HCT116 (cell line): ENCODE measurements around the gene SCARB1. TPM values are rescaled to one million over a fixed set of nuclear protein-coding genes. Genes with fewer than 3 reads are reported as not detected.

ENCODE experiments used
- ATAC-seq: fragments of 200-7000 bp; cut with Tn5 transposase; 2 replicates; pipeline ENCODE4 v1.9.1; 2020; ENCODE audit warnings: mild to moderate bottlenecking, moderate library complexity
- BruUV-seq: library from RNA; stranded (reverse); fragments of 400-500 nt; replicated peaks from 2 replicates; lab custom pipeline; 2021; lab: Mats Ljungman, UMichigan
- CTCF ChIA-PET: fragments of 300-600 bp; sonication (Branson Sonifier 250); formaldehyde crosslinking; loops from one replicate; lab custom pipeline; 2021; ENCODE audit warnings: antibody characterized with exemption; lab: Charles Lee
- POLR2A ChIA-PET: fragments of 300-600, 350-600 bp; sonication (Branson Sonifier 250); formaldehyde crosslinking; loops from one replicate; lab custom pipeline; 2021; ENCODE audit warnings: antibody characterized with exemption; lab: Charles Lee
- RAD21 ChIA-PET, 2 experiments: fragments of 300-600 bp; sonication (Branson Sonifier 250); formaldehyde crosslinking; loops; one replicate each; lab custom pipeline; 2023; ENCODE audit warnings: low total read pairs in 2 of 2; ENCODE audit not compliant: uncharacterized antibody in 2 of 2, unreplicated experiment in 2 of 2, low non-redundant PET in 1 of 2; lab: Charles Lee
- DNase-seq: peaks from one replicate; pipeline ENCODE4 v3.0.0-alpha.2; 2010; ENCODE audit warnings: low read depth, low spot score
- H2AFZ ChIP-seq: fragments of 200-600 bp; shearing (Covaris generic), sonication (generic); 2 replicates; pipeline ENCODE4 v1.6.1; 2017; ENCODE audit warnings: low read depth, mixed run types, mixed read lengths, antibody characterized with exemption, low read length; ENCODE audit not compliant: poor library complexity, severe bottlenecking
- H3K27ac ChIP-seq: 2 replicates; pipeline ENCODE4 v1.5.1; 2012; ENCODE audit warnings: low read depth, low read length
- H3K27me3 ChIP-seq: fragments of 200-600 bp; sonication (generic); 2 replicates; pipeline ENCODE4 v1.6.1; 2016; ENCODE audit warnings: mixed run types, low read length, mixed read lengths; ENCODE audit not compliant: insufficient read depth
- H3K36me3 ChIP-seq, 2 experiments: fragments of 200-500 bp in 1 of 2; fragments of 200-600 bp in 1 of 2; sonication (Bioruptor generic) in 1 of 2; sonication (generic) in 1 of 2; 2 replicates each; pipeline versions ENCODE4 v1.5.1 to v1.6.1; 2014 to 2016; ENCODE audit warnings: low read length in 2 of 2, inconsistent platforms in 1 of 2, mixed read lengths in 1 of 2, mixed run types in 1 of 2; ENCODE audit not compliant: insufficient read depth in 2 of 2, control insufficient read depth in 1 of 2
- H3K4me1 ChIP-seq, 2 experiments: fragments of 200-600 bp in 1 of 2; sonication (generic) in 1 of 2; 2 replicates each; pipeline versions ENCODE4 v1.5.1 to v1.6.1; 2012 to 2017; ENCODE audit warnings: low read length in 2 of 2, inconsistent platforms in 1 of 2, mild to moderate bottlenecking in 1 of 2, mixed read lengths in 1 of 2, mixed run types in 1 of 2, moderate library complexity in 1 of 2; ENCODE audit not compliant: insufficient read depth in 2 of 2, control insufficient read depth in 1 of 2
- H3K4me2 ChIP-seq: fragments of 200-600 bp; sonication (generic); 2 replicates; pipeline ENCODE4 v1.6.1; 2017; ENCODE audit warnings: mixed run types, low read length, mixed read lengths
- H3K4me3 ChIP-seq, 2 experiments: fragments of 200-600 bp in 1 of 2; sonication (generic) in 1 of 2; replicated peaks in 1 of 2; 2 replicates each; pipeline ENCODE4 v1.5.1; 2011 to 2016; ENCODE audit warnings: low read length in 2 of 2, control low read depth in 1 of 2, low read depth in 1 of 2, mild to moderate bottlenecking in 1 of 2, mixed read lengths in 1 of 2, mixed run types in 1 of 2
- H3K79me2 ChIP-seq: fragments of 200-600 bp; sonication (generic); 2 replicates; pipeline ENCODE4 v1.6.1; 2017; ENCODE audit warnings: mild to moderate bottlenecking, mixed run types, low read length, moderate library complexity, mixed read lengths; ENCODE audit not compliant: insufficient read depth
- H3K9ac ChIP-seq: fragments of 200-600 bp; sonication (generic); 2 replicates; pipeline ENCODE4 v1.6.1; 2016; ENCODE audit warnings: low read length, mixed read lengths
- H3K9me2 ChIP-seq: fragments of 200-600 bp; sonication (generic), shearing (Covaris generic); 2 replicates; pipeline ENCODE4 v1.6.1; 2017; ENCODE audit warnings: mixed run types, mild to moderate bottlenecking, moderate library complexity; ENCODE audit not compliant: insufficient read depth
- H3K9me3 ChIP-seq, 2 experiments: fragments of 200-500 bp in 1 of 2; fragments of 200-600 bp in 1 of 2; sonication (Bioruptor generic) in 1 of 2; sonication (generic) in 1 of 2; 2 replicates each; pipeline ENCODE4 v1.6.1; 2014 to 2017; ENCODE audit warnings: low read length in 2 of 2, mixed read lengths in 2 of 2, inconsistent platforms in 1 of 2, low read depth in 1 of 2, mild to moderate bottlenecking in 1 of 2, mixed run types in 1 of 2, moderate library complexity in 1 of 2; ENCODE audit not compliant: control insufficient read depth in 1 of 2, insufficient read depth in 1 of 2
- H4K20me1 ChIP-seq: fragments of 200-600 bp; sonication (generic), shearing (Covaris generic); 2 replicates; pipeline ENCODE4 v1.6.1; 2017; ENCODE audit warnings: mixed run types, mild to moderate bottlenecking, moderate library complexity; ENCODE audit not compliant: insufficient read depth
- EGR1 ChIP-seq: IDR thresholded peaks from 2 replicates; pipeline ENCODE4 v1.6.1; 2012; ENCODE audit warnings: low read depth
- ELF1 ChIP-seq: IDR thresholded peaks from 2 replicates; pipeline ENCODE4 v1.6.1; 2012; ENCODE audit warnings: low read depth, borderline replicate concordance
- EZH2 ChIP-seq: fragments of 200-600 bp; sonication (generic); IDR thresholded peaks from 2 replicates; pipeline ENCODE4 v1.6.1; 2017; ENCODE audit warnings: antibody characterized with exemption, mixed run types
- REST ChIP-seq: IDR thresholded peaks from 2 replicates; pipeline ENCODE4 v1.6.1; 2012; ENCODE audit warnings: low read depth
- SIN3A ChIP-seq: IDR thresholded peaks from 2 replicates; pipeline ENCODE4 v1.6.1; 2012; ENCODE audit warnings: low read depth
- SP1 ChIP-seq: IDR thresholded peaks from 2 replicates; pipeline ENCODE4 v1.6.1; 2012; ENCODE audit warnings: low read depth
- TCF7L2 ChIP-seq: IDR thresholded peaks from 2 replicates; pipeline ENCODE4 v1.7.0; 2011; ENCODE audit warnings: borderline replicate concordance, inconsistent platforms; ENCODE audit not compliant: insufficient read depth, insufficient read length; ENCODE audit errors: extremely low read depth
- intact Hi-C: fragments of 100-400 bp; cut with micrococcal nuclease; formaldehyde crosslinking; loops from 2 replicates; pipeline ENCODE4 v1.10.0; 2022
- total RNA-seq: library from RNA; stranded (reverse); gene quantifications from one replicate; pipeline ENCODE4 v1.2.1, GENCODE V29; 2021; ENCODE audit not compliant: unreplicated experiment
- TF ChIP-seq, protein P1 (sequence below): IDR thresholded peaks from 2 replicates; pipeline ENCODE4 v1.6.1; 2012

Gene SCARB1
- total RNA-seq, 1 experiment from 2014 or later: 95.5 TPM

DNA sequence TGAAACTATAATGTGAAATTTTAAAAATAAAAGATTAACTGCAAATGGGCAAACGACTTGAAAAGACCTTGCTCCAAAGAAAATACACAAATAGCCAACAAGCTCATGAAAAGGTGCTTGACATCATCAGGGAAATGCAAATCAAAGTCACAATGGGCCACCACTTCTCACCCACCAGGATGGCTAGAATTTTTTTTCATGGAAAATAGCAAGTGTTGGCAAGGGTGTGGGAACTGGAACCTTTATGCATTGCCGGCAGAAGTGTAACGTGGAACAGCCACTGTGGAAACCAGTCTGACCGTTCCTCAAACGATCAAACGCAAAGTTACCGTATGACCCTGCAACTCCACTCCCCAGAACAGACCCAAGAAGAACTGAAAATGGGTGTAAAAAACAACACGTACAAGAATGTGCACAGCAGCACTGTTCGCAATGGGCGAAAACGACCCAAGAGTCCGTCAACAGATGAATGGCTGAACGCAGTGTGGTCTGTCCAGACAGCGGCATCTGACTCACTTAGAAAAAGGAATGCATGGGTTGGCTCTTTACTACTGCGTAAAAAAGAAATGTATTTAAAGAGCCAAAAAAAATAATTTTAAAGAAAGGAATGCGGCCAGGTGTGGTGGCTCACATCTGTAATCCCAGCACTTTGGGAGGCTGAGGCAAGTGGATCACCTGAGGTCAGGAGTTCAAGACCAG, 40.2 kb downstream of the SCARB1 start (continued):
- no peak for TF ChIP-seq REST
- TF ChIP-seq, protein P1, sequence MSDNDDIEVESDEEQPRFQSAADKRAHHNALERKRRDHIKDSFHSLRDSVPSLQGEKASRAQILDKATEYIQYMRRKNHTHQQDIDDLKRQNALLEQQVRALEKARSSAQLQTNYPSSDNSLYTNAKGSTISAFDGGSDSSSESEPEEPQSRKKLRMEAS: no peak
- no peak for TF ChIP-seq EGR1
- no peak for TF ChIP-seq TCF7L2
- TF ChIP-seq ELF1: no peak

DNA sequence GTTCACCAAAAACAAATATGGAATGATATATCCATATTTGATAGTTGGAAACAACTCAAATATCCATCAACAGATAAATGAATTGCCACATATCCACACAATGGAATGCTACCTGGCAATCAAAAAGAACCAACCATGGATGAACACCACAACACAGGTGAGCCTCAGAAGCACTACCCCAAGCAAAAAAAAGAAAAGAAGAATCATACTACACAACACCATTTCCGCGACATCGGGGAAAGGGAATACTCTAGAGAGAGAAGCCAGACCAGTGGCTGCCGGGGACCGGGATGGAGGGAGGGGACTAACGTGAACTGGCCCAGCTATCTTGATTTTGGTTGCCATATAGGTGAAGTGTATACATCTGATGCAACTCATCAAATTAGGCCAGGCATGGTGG, 41.4 kb downstream of the SCARB1 start:
- ATAC-seq: no peak
- no TSS peak for BruUV-seq
- POLR2A ChIA-PET: no interaction called here

More for the DNA sequence above, 41.4 kb downstream of the SCARB1 start:
- no peaks in the 10 kb centered on the region for H3K27me3 ChIP-seq
- H2AFZ ChIP-seq: no peak overlapping the region
- H3K27ac ChIP-seq: no peak overlapping the region
- no peak overlapping the region for H3K9ac ChIP-seq
- CTCF ChIA-PET: no interaction called here
- no peak for TF ChIP-seq REST
- TF ChIP-seq EZH2: no peak
- no peak for TF ChIP-seq SIN3A
- no peak for TF ChIP-seq SP1
- TF ChIP-seq, all 23 proteins: peak for 0
- peaks cover 64% of the 10 kb centered on the region for H3K79me2 ChIP-seq
- RAD21 ChIA-PET: no interaction called here
- no peaks in the 10 kb centered on the region for H3K9me3 ChIP-seq
- DNase-seq: no peak
- H3K4me3 ChIP-seq: no peak overlapping the region
- intact Hi-C loops: no loop called here
- H3K4me2 ChIP-seq: no peak overlapping the region
- no peaks in the 10 kb centered on the region for H4K20me1 ChIP-seq
- no peaks in the 10 kb centered on the region for H3K9me2 ChIP-seq
- no peaks in the 10 kb centered on the region for H3K36me3 ChIP-seq
- H3K4me1 ChIP-seq: peaks cover 7 to 8% of the 10 kb centered on the region in 2 experiments
